Activated T-cell treated with anti-CD3 and anti-CD28 coated beads, Interleukin-2, amount 50 U/mL, for 72 hours (primary cell): ENCODE measurements around the gene NUP160. TPM values are rescaled to one million over a fixed set of nuclear protein-coding genes. Genes with fewer than 3 reads are reported as not detected.
"Not testable (repeated sequence)": the region's sequence is repeated elsewhere in the genome, so short reads cannot be mapped to it uniquely, and the experiment has no call there.

ENCODE experiments used
- ATAC-seq, 2 donors: fragments of 150-1000 bp; cut with Tn5 transposase; replicated peaks in 1 of 2; 2 replicates each; pipeline ENCODE4 v1.10.0; 2021; ENCODE audit warnings: moderate library complexity in 2 of 2, mild to moderate bottlenecking in 1 of 2
- DNase-seq, 2 donors: peaks; one replicate each; pipeline ENCODE4 v3.0.0; 2021 to 2022; ENCODE audit warnings: mixed read lengths in 1 of 2
- H3K27ac Mint-ChIP-seq: one replicate; pipeline ENCODE4 v1.8.0; 2022; ENCODE audit warnings: mild to moderate bottlenecking, moderate library complexity, mixed read lengths
- H3K27me3 Mint-ChIP-seq: one replicate; pipeline ENCODE4 v1.8.0; 2022; ENCODE audit warnings: low read depth, mixed read lengths
- H3K36me3 Mint-ChIP-seq, 2 donors: one replicate each; pipeline ENCODE4 v1.8.0; 2022; ENCODE audit warnings: mixed read lengths in 2 of 2, mild to moderate bottlenecking in 1 of 2; ENCODE audit not compliant: insufficient read depth in 2 of 2
- H3K4me1 Mint-ChIP-seq: one replicate; pipeline ENCODE4 v1.8.0; 2022; ENCODE audit warnings: low read depth, mixed read lengths
- H3K4me3 Mint-ChIP-seq, 2 donors: one replicate each; pipeline ENCODE4 v1.8.0; 2022; ENCODE audit warnings: mild to moderate bottlenecking in 2 of 2, mixed read lengths in 2 of 2, moderate library complexity in 2 of 2
- H3K9me3 Mint-ChIP-seq, 2 donors: one replicate each; pipeline ENCODE4 v1.8.0; 2022; ENCODE audit warnings: mixed read lengths in 2 of 2
- total RNA-seq, 2 donors: library from RNA; stranded (reverse); gene quantifications; one replicate each; pipeline ENCODE4 v1.2.3, GENCODE V29; 2022

Gene NUP160, protein sequence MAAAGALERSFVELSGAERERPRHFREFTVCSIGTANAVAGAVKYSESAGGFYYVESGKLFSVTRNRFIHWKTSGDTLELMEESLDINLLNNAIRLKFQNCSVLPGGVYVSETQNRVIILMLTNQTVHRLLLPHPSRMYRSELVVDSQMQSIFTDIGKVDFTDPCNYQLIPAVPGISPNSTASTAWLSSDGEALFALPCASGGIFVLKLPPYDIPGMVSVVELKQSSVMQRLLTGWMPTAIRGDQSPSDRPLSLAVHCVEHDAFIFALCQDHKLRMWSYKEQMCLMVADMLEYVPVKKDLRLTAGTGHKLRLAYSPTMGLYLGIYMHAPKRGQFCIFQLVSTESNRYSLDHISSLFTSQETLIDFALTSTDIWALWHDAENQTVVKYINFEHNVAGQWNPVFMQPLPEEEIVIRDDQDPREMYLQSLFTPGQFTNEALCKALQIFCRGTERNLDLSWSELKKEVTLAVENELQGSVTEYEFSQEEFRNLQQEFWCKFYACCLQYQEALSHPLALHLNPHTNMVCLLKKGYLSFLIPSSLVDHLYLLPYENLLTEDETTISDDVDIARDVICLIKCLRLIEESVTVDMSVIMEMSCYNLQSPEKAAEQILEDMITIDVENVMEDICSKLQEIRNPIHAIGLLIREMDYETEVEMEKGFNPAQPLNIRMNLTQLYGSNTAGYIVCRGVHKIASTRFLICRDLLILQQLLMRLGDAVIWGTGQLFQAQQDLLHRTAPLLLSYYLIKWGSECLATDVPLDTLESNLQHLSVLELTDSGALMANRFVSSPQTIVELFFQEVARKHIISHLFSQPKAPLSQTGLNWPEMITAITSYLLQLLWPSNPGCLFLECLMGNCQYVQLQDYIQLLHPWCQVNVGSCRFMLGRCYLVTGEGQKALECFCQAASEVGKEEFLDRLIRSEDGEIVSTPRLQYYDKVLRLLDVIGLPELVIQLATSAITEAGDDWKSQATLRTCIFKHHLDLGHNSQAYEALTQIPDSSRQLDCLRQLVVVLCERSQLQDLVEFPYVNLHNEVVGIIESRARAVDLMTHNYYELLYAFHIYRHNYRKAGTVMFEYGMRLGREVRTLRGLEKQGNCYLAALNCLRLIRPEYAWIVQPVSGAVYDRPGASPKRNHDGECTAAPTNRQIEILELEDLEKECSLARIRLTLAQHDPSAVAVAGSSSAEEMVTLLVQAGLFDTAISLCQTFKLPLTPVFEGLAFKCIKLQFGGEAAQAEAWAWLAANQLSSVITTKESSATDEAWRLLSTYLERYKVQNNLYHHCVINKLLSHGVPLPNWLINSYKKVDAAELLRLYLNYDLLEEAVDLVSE (N-terminal part only)
- 10 to 100 TPM; 53.9 to 61.8 TPM for total RNA-seq

DNA sequence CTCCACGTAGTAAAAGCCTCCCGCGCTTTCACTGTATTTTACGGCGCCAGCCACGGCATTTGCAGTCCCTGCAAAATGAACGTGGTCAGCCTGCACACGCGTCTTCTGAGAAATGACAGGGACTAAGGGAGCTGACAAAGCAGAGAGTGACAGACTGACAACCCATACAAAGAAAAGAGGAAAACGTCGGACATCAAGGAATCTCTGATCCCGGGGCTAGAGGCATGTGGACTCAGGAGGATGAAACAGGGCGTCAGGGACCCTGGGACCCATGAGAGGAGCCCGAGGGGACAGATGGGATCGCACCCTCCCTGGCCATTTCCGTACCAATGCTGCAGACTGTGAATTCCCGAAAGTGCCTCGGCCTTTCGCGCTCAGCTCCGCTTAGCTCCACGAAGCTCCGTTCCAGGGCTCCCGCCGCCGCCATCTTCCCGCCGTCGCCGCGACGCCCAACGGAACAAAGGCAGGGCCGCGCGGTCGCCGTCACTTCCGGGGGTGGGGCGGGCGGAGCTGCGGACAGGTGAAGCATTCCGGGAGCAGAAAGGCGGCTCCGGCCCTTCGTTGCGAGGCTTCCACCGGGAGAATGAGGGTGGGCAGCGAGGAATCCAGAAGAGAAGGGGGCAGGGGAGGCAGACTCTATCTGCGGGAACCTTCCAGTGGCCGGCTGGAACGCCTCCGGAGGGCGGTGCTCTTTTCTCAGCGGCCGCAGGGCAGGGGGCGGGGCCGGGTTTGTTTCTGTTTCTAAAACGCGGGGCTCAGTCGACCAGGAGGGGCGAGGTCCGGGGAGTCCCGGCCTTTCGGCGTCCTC, at the start of gene NUP160:
TSS of gene NUP160 (minus strand) at position 459 of the 808 bp plus-strand sequence. CDS start at position 427, 32 bp downstream.
- Mint-ChIP-seq H3K4me1 (peaks cover 45% of the 10 kb centered on the region), H3K27me3 (no peaks in the 10 kb centered on the region), H3K27ac (peak within 1 kb of the TSS; percentile 95), H3K9me3 (no peaks in the 10 kb centered on the region), H3K4me3 (peak within 1 kb of the TSS; percentile 92 to 97), H3K36me3 (peaks cover 5 to 14% of the 10 kb centered on the region in 2 donors)
- ATAC-seq (peak; percentile 93), DNase-seq (peak; percentile 91 to 94)

DNA sequence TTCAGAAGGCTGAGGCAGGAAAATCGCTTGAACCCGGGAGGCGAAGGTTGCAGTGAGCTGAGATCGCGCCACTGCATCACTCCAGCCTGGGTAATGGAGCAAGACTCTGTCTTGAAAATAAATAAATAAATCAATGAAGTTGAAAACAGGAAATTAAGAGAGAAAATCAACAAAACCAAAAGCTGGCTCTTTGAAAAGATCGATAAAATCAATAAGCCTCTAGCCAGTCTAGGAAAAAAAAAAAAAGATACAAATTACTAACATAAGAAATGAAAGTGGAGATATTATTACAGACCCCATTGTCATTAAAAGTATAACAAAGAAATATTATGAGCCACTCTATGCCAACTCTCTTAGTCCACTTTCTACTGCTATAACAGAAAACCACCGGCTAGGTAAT, 48.0 kb upstream of the NUP160 start:
- H3K27ac Mint-ChIP-seq: no peak overlapping the region
- no peak for ATAC-seq
- no peak overlapping the region for H3K4me3 Mint-ChIP-seq
- no peaks in the 10 kb centered on the region for H3K9me3 Mint-ChIP-seq
- no peaks in the 10 kb centered on the region for H3K36me3 Mint-ChIP-seq
- DNase-seq: no peak
- H3K27me3 Mint-ChIP-seq: no peaks in the 10 kb centered on the region
- H3K4me1 Mint-ChIP-seq: peaks cover 11% of the 10 kb centered on the region

DNA sequence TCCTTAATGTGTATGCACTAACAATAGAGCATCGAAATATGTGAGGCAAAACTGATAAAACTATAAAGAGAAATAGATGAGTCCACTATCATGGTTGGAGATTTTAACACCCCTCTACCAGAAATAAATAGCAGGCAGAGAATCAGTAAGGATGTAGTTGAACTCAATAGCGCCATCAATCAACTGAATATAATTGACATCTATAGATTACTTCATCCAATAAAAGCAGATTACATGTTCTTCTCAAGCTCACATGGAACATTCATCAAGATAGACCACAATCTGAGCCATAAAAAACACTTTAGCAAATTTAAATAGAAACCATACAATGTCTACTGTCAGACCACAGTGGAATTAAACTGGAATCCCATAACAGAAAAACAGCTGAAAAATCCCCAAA, 46.9 kb upstream of the NUP160 start:
- Mint-ChIP-seq H3K9me3 (no peaks in the 10 kb centered on the region), H3K4me1 (peaks cover 11% of the 10 kb centered on the region), H3K4me3 (no peak overlapping the region), H3K27ac (no peak overlapping the region), H3K27me3 (no peaks in the 10 kb centered on the region), H3K36me3 (no peaks in the 10 kb centered on the region)
- no peak for ATAC-seq
- DNase-seq: no peak

DNA sequence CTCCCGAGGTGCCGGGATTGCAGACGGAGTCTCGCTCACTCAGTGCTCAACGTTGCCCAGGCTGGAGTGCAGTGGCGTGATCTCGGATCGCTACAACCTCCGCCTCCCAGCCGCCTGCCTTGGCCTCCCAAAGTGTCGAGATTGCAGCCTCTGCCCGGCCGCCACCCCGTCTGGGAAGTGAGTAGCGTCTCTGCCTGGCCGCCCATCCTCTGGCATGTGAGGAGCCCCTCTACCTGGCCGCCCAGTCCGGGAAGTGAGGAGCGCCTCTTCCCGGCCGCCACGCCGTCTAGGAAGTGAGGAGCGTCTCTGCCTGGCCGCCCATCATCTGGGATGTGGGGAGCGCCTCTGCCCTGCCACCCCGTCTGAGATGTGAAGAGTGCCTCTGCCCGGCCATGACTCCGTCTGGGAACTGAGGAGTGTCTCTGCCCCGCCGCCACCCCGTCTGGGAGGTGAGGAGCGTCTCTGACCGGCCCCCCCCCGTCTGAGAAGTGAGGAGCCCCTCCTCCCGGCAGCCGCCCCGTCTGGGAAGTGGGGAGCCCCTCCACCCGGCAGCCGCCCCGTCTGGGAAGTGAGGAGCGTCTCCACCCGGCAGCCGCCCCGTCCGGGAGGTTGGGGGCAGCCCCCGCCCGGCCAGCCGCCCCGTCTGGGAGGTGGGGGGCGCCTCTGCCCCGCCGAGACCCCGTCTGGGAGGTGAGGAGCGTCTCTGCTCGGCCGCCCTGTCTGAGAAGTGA, 44.6 kb upstream of the NUP160 start:
- not testable (repeated sequence) for H3K36me3 Mint-ChIP-seq, ATAC-seq, H3K27ac Mint-ChIP-seq, DNase-seq, H3K27me3 Mint-ChIP-seq, H3K9me3 Mint-ChIP-seq, H3K4me3 Mint-ChIP-seq
- H3K4me1 Mint-ChIP-seq: peaks cover 26% of the 10 kb centered on the region

DNA sequence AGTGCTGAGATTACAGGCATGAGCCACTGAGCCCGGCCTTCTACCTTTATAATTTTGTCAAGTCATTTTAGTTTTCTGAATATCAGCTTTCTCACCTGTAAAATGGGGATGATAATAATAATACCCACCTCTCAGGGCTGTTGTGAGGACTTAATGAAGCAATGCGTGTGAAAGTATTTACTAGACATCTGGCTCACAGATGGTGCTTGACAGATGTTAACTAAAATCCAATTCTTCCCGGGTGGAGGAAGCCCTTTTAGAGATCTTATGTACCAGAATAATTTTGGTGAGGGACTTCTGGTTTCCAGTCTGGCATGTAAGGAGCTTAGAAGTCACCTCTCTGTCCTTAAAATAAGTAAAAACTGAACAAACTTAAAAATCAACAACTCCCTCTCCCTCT, 43.7 kb upstream of the NUP160 start:
- H3K9me3 Mint-ChIP-seq: no peaks in the 10 kb centered on the region
- DNase-seq (no peak), ATAC-seq (no peak)
- no peak overlapping the region for H3K27ac Mint-ChIP-seq
- H3K4me1 Mint-ChIP-seq: peaks cover 34% of the 10 kb centered on the region
- no peaks in the 10 kb centered on the region for H3K36me3 Mint-ChIP-seq
- H3K4me3 Mint-ChIP-seq: no peak overlapping the region
- no peaks in the 10 kb centered on the region for H3K27me3 Mint-ChIP-seq

DNA sequence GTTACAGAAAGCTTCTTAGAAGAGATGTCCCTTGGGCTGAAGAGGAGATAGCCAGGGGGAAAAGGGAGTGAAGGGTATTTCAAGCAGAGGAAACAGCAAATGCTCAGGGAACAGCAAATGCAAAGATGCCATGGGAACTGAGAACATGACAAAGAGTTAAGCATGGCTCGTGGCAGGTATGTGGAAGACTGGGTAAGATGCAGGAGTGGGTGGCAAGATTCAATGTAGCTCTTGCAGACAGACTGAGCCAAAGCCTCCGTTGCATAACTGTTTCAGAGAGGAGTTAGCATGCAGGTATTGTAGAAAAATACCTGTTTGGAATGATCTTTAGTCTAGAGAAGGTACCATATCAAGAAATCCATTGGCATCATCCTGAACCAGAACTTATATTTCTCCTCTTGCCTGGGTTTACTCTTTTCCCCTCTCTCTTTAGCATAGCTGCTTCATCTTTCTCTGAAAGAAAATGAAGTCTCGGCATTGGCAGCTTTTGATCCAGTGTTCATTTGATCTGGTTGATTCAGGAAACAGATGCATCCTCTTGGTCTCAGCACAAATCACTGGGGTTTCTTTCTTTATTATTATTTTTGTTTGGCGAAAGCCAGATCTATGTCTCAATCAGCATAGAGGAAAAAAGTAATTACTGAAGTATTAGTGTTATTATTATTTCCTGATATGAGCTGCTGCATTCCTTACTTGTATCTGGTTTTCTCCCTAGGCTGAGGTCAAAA, 41.7 kb upstream of the NUP160 start:
- no peak for ATAC-seq
- Mint-ChIP-seq H3K4me1 (peaks cover 49% of the 10 kb centered on the region), H3K36me3 (no peaks in the 10 kb centered on the region), H3K27ac (no peak overlapping the region), H3K4me3 (no peak overlapping the region), H3K9me3 (no peaks in the 10 kb centered on the region), H3K27me3 (no peaks in the 10 kb centered on the region)
- DNase-seq: no peak

DNA sequence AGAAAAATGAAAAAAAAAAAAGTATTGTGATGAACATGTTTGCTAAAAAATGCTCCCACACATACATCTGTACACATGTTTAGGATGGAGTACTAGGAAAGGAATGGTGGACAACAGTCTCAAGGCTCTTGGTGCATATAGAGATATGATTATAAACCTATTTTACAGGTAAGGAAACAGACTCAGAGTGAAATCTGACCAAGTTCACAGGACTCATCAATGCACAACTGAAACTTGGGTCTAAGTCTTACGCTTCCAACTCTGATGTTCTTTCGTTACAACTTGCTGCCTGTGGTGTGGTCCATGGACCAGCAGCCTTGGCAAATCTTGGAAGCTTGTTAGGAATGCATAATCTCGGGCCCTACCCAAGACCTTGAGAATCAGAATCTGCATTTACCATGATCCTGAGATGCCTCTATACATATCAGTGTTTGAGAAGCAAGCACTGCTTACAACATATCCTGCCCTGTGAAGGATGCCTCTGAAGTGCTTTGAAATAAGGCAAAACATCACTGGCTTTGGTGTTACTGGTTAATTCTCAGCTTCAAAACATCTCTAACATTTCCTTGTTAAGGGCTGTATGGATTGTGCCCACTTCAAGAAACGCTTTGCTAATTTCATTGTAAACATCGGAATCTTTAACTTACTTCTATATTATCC, 39.9 kb upstream of the NUP160 start:
- DNase-seq: no peak
- peaks cover 56% of the 10 kb centered on the region for H3K4me1 Mint-ChIP-seq

DNA sequence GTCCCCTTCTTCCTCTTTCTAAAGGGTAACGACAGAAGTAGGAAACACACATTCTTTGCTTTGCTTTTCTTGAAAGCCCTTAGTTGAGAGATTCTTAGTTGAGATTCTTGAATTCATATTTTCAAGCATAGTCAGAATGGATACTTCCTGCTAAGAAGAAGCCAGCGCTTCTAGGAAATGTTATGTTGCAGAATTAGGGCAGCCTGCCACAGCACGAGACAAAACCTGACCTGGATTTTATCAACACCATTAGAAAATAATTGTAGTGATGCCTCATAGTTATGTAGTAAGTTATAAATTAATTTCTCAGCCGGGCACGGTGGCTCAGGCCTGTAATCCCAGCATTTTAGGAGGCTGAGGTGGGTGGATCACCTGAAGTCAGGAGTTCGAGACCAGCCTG, 37.9 kb upstream of the NUP160 start:
- Mint-ChIP-seq H3K36me3 (no peaks in the 10 kb centered on the region), H3K4me1 (peaks cover 56% of the 10 kb centered on the region), H3K27ac (peak overlapping the region; percentile 89), H3K9me3 (no peaks in the 10 kb centered on the region), H3K27me3 (no peaks in the 10 kb centered on the region), H3K4me3 (peak overlapping the region; percentile 10 to 73)
- DNase-seq (no peak), ATAC-seq (peak in 1 of 2 donors; percentile 50)

More for the DNA sequence above, 39.9 kb upstream of the NUP160 start:
- Mint-ChIP-seq H3K4me3 (no peak overlapping the region), H3K36me3 (no peaks in the 10 kb centered on the region), H3K27me3 (no peaks in the 10 kb centered on the region), H3K27ac (peak overlapping the region; percentile 33), H3K9me3 (no peaks in the 10 kb centered on the region)
- peak; percentile 51 to 70 for ATAC-seq

DNA sequence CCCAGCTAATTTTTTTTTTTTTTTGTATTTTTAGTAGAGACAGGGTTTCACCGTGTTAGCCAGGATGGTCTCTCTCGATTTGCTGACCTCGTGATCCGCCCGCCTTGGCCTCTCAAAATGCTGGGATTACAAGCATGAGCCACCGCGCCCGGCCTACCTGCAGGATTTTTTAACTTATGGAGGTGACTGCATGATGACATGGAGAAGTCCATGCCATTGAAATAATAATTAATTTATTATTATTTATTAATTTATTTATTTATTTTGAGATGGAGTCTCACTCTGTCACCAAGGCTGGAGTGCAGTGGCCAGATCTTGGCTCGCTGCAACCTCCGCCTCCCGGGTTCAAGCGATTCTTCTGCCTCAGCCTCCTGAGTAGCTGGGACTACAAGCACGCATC, 34.3 kb upstream of the NUP160 start:
- not testable (repeated sequence) for H3K27me3 Mint-ChIP-seq, H3K9me3 Mint-ChIP-seq, H3K36me3 Mint-ChIP-seq, H3K4me3 Mint-ChIP-seq, ATAC-seq, H3K27ac Mint-ChIP-seq, DNase-seq
- peaks cover 37% of the 10 kb centered on the region for H3K4me1 Mint-ChIP-seq

DNA sequence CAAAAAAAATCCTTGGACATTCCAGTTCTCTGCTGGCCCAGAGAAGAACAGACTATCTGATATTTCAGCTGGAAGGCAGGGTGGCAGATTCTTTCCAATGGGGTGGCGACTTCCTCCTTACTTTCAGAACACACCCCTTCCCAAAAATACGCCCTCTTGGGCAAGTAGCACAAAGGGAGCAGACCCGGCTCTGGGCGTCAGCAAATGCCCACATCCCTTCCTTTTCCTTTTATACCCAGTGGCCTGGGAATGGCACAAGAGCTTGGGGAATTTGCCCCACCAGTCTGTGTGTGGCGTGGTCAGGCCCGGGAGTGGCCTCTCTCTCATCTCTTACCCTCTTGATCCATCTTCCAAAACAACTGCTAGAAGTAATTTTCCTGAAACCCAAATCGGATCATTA, 33.0 kb upstream of the NUP160 start:
- H3K9me3 Mint-ChIP-seq: peaks cover 2 to 4% of the 10 kb centered on the region in 2 donors
- H3K4me3 Mint-ChIP-seq: no peak overlapping the region
- no peaks in the 10 kb centered on the region for H3K27me3 Mint-ChIP-seq
- H3K36me3 Mint-ChIP-seq: peaks cover 3% of the 10 kb centered on the region in 2 donors
- no peak for ATAC-seq
- H3K27ac Mint-ChIP-seq: no peak overlapping the region
- DNase-seq: no peak
- peaks cover 28% of the 10 kb centered on the region for H3K4me1 Mint-ChIP-seq
